GM12878 (cell line): ENCODE results near the gene VAC14. TPM values are rescaled to one million over a fixed set of nuclear protein-coding genes. Genes with fewer than 3 reads are reported as not detected.

Experiments
- ATAC-seq: fragments of 200-7000 bp; cut with Tn5 transposase; 3 replicates; pipeline ENCODE4 v1.9.1; 2020; ENCODE audit warnings: mild to moderate bottlenecking, moderate library complexity
- BruUV-seq: library from RNA; stranded (reverse); fragments of 400-500 nt; replicated peaks from 2 replicates; lab custom pipeline; 2021; lab: Mats Ljungman, UMichigan
- CTCF ChIA-PET: fragments of 300-600 bp; sonication (Branson Sonifier 250); formaldehyde crosslinking; extraction: SDS; loops from one replicate; lab custom pipeline; 2021; ENCODE audit warnings: inconsistent platforms; lab: Yijun Ruan, JAX
- POLR2A ChIA-PET: fragments of 350-600 bp; formaldehyde crosslinking; extraction: SDS; loops from one replicate; lab custom pipeline; 2021; ENCODE audit warnings: inconsistent platforms; lab: Charles Lee
- RAD21 ChIA-PET: fragments of 300-600 bp; sonication (Branson Sonifier 250); formaldehyde crosslinking; loops from one replicate; lab custom pipeline; 2023; ENCODE audit warnings: antibody characterized with exemption; ENCODE audit not compliant: unreplicated experiment; lab: Charles Lee
- SMC1A ChIA-PET: fragments of 300-600 bp; sonication (Branson Sonifier 250); formaldehyde crosslinking; loops from one replicate; lab custom pipeline; 2023; ENCODE audit not compliant: unreplicated experiment, uncharacterized antibody; lab: Charles Lee
- DNase-seq: peaks from one replicate; pipeline ENCODE4 v3.0.0-alpha.2; 2011; ENCODE audit warnings: low read depth, low spot score
- FAIRE-seq: peaks from 3 replicates; lab custom pipeline; 2011; peaks lifted over from hg19 to GRCh38; lab: Jason Lieb, UNC
- H2AFZ ChIP-seq: 2 replicates; pipeline ENCODE4 v1.6.0; 2011; ENCODE audit warnings: low read depth, low read length, control low read depth; ENCODE audit not compliant: control insufficient read depth
- H3K27ac ChIP-seq: 2 replicates; pipeline ENCODE4 v1.5.1; 2011; ENCODE audit warnings: control low read depth; ENCODE audit not compliant: control insufficient read depth, insufficient read depth
- H3K27me3 ChIP-seq, 2 experiments: replicated peaks in 1 of 2; 2 replicates each; pipeline versions ENCODE4 v1.6.0 to v1.6.1; 2011; ENCODE audit warnings: low read length in 1 of 2; ENCODE audit not compliant: control insufficient read depth in 2 of 2, insufficient read depth in 2 of 2
- H3K36me3 ChIP-seq, 2 experiments: 2 replicates each; pipeline ENCODE4 v1.5.1; 2011; ENCODE audit warnings: low read length in 1 of 2; ENCODE audit not compliant: control insufficient read depth in 2 of 2, insufficient read depth in 2 of 2
- H3K4me1 ChIP-seq: 2 replicates; pipeline ENCODE4 v1.6.1; 2011; ENCODE audit warnings: mild to moderate bottlenecking, low read length, moderate library complexity, mixed read lengths; ENCODE audit not compliant: control insufficient read depth, insufficient read depth
- H3K4me2 ChIP-seq: 2 replicates; pipeline ENCODE4 v1.6.0; 2011; ENCODE audit warnings: control low read depth; ENCODE audit not compliant: control insufficient read depth, insufficient read depth
- H3K4me3 ChIP-seq: fragments of 200-600 bp; sonication (generic); 2 replicates; pipeline ENCODE4 v1.5.1; 2016
- H3K79me2 ChIP-seq: 2 replicates; pipeline ENCODE4 v1.6.0; 2011; ENCODE audit warnings: low read length; ENCODE audit not compliant: control insufficient read depth, insufficient read depth
- H3K9ac ChIP-seq: 2 replicates; pipeline ENCODE4 v1.8.0; 2011; ENCODE audit warnings: low read length, control low read depth, mixed read lengths; ENCODE audit not compliant: control insufficient read depth, insufficient read depth
- H3K9me3 ChIP-seq: replicated peaks from 3 replicates; pipeline ENCODE4 v1.5.1; 2011; ENCODE audit warnings: mild to moderate bottlenecking, low read length; ENCODE audit not compliant: control insufficient read depth, insufficient read depth
- H4K20me1 ChIP-seq: 2 replicates; pipeline ENCODE4 v1.6.0; 2011; ENCODE audit not compliant: control insufficient read depth, insufficient read depth
- BCL11A ChIP-seq: IDR thresholded peaks from 2 replicates; pipeline ENCODE4 v1.6.1; 2011; ENCODE audit warnings: low read depth, low read length
- BHLHE40 ChIP-seq, 2 experiments: fragments of 450-650 bp in 1 of 2; IDR thresholded peaks; 2 replicates each; pipeline ENCODE4 v1.6.1; 2011 to 2017; ENCODE audit warnings: low read depth in 2 of 2, borderline replicate concordance in 1 of 2, improper control_type of control experiment in 1 of 2, low read length in 1 of 2, mild to moderate bottlenecking in 1 of 2
- PAX5 ChIP-seq: IDR thresholded peaks from 2 replicates; pipeline ENCODE4 v1.6.1; 2011; ENCODE audit warnings: low read depth, low read length, borderline replicate concordance
- RBBP5 ChIP-seq: fragments of 200-600 bp; sonication (generic); conservative IDR thresholded peaks from 2 replicates; pipeline ENCODE4 v1.6.1; 2016
- SMC3 ChIP-seq: IDR thresholded peaks from 2 replicates; pipeline ENCODE4 v1.6.1; 2011; ENCODE audit warnings: low read length, improper control_type of control experiment, borderline replicate concordance
- YY1 ChIP-seq: IDR thresholded peaks from 2 replicates; pipeline ENCODE4 v1.6.1; 2011; ENCODE audit warnings: low read depth, mild to moderate bottlenecking, low read length
- ZNF384 ChIP-seq: IDR thresholded peaks from 2 replicates; pipeline ENCODE4 v1.6.1; 2012; ENCODE audit warnings: low read depth, mild to moderate bottlenecking, low read length, improper control_type of control experiment, borderline replicate concordance
- WGBS: methylation state at CpG from one replicate; pipeline ENCODE4 v1.1.6; 2016; ENCODE audit warnings: low lambda C conversion rate; ENCODE audit not compliant: insufficient replicate concordance, insufficient coverage; ENCODE audit errors: missing lambda C conversion rate; 5-methylcytosine and 5-hydroxymethylcytosine counted together
- in situ Hi-C: fragments of 300-500 bp; cut with MboI; formaldehyde crosslinking; loops from 9 replicates; pipeline ENCODE4 v1.14.3; 2018; ENCODE audit warnings: mixed read lengths
- intact Hi-C: fragments of 100-400 bp; cut with micrococcal nuclease; formaldehyde crosslinking; loops from one replicate; pipeline ENCODE4 v1.14.2; 2022; ENCODE audit not compliant: unreplicated experiment
- polyA plus RNA-seq, 11 experiments: library from polyadenylated mRNA; depleted of rRNA in 4 of 11; unstranded in 6 of 11; stranded (reverse) in 5 of 11; fragments of >200 nt; fragmentation: Nextera tagmentation in 4 of 11; fragmentation: Illumina TruSeq in 1 of 11; extraction: Ambion mirVana in 4 of 11; extraction: Trizol in 1 of 11; gene quantifications; 1 replicate in 1 of 11; 2 replicates in 10 of 11; pipeline versions ENCODE4 v1.2.1 to v1.2.3, GENCODE V29; 2011 to 2016; ENCODE audit warnings: inconsistent platforms in 2 of 11, missing spikeins in 2 of 11, low read depth in 1 of 11
- total RNA-seq, 4 experiments: library from RNA; depleted of rRNA in 3 of 4; stranded (reverse); fragments of >200 nt in 3 of 4; fragmentation: Illumina TruSeq in 1 of 4; extraction: Trizol in 1 of 4; gene quantifications; 2 replicates each; pipeline versions ENCODE4 v1.2.1 to v1.2.3, GENCODE V29; 2013 to 2021
- TF ChIP-seq, protein P1 (sequence below): fragments of 450-650 bp; IDR thresholded peaks from 2 replicates; pipeline ENCODE4 v1.6.1; 2017; ENCODE audit warnings: mild to moderate bottlenecking, low read depth, inconsistent platforms; ENCODE audit not compliant: poor library complexity, severe bottlenecking
- TF ChIP-seq, protein P2 (sequence below): IDR thresholded peaks from 2 replicates; pipeline ENCODE4 v1.6.1; 2012; ENCODE audit warnings: low read depth, low read length, improper control_type of control experiment

VAC14 gene
- total and polyA plus RNA-seq, 10 of the 15 experiments (the other 5 are each of a cell fraction or from before 2014, with no cell fraction given) = 1.3 to 45.5 (median 25.5) TPM

DNA sequence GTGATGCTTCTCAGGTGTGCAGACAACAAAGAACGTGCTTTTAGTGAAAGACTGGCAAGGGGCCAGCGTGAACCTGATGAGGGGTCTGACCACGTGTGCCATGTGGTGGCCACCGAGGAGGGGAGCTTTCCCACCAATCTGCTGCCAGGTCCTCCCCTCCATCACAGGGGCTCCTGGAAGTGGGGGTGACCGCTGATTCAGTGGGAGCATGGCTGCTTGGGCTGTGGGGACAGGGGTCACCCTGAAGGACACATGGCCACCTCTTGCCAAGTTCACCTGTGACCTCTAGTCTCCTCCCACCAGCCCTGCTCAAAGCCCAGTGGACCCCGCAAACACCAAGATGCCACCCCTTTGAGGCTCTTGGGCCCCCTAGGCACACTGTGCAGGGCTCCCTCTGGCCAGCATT lies 77.2 kb downstream of the VAC14 start:
- in situ Hi-C loops = no loop called here
- H3K4me2 ChIP-seq = no peak overlapping the region
- DNase-seq (no peak), ATAC-seq (no peak), FAIRE-seq (no peak)
- ChIA-PET SMC1A (interaction anchor here (0.7 kb wide), 1 partner anchor 58 kb away, joined by 3 read pairs; no protein-coding TSS in a partner anchor), CTCF (interaction anchor here (2.5 kb wide), 1 partner anchor 48 kb away, joined by 7 read pairs; no protein-coding TSS in a partner anchor), RAD21 (no interaction called here), POLR2A (no interaction called here)
- no peaks in the 10 kb centered on the region for H3K9me3 ChIP-seq
- 97% methylated on average over 6 of the region's 6 CpGs for WGBS
- intact Hi-C loops = no loop called here
- H3K79me2 ChIP-seq = no peaks in the 10 kb centered on the region
- peaks cover 0 to 4% of the 10 kb centered on the region in 2 experiments; a peak in 3 of 4 replicates for H3K36me3 ChIP-seq
- no peaks in the 10 kb centered on the region for H3K4me1 ChIP-seq
- no peak overlapping the region for H3K4me3 ChIP-seq
- no peaks in the 10 kb centered on the region for H3K27me3 ChIP-seq
- TF ChIP-seq, protein P1, sequence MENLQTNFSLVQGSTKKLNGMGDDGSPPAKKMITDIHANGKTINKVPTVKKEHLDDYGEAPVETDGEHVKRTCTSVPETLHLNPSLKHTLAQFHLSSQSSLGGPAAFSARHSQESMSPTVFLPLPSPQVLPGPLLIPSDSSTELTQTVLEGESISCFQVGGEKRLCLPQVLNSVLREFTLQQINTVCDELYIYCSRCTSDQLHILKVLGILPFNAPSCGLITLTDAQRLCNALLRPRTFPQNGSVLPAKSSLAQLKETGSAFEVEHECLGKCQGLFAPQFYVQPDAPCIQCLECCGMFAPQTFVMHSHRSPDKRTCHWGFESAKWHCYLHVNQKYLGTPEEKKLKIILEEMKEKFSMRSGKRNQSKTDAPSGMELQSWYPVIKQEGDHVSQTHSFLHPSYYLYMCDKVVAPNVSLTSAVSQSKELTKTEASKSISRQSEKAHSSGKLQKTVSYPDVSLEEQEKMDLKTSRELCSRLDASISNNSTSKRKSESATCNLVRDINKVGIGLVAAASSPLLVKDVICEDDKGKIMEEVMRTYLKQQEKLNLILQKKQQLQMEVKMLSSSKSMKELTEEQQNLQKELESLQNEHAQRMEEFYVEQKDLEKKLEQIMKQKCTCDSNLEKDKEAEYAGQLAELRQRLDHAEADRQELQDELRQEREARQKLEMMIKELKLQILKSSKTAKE = no peak
- TF ChIP-seq PAX5 (no peak), RBBP5 (no peak), YY1 (no peak), BCL11A (no peak), BHLHE40 (IDR thresholded peaks at IDR 0.05; ENCODE audit: borderline replicate concordance in 1 of 2, low read depth in 2 of 2, low read length in 1 of 2) (no peak), ZNF384 (no peak), SMC3 (no peak)
- TF ChIP-seq, protein P2, sequence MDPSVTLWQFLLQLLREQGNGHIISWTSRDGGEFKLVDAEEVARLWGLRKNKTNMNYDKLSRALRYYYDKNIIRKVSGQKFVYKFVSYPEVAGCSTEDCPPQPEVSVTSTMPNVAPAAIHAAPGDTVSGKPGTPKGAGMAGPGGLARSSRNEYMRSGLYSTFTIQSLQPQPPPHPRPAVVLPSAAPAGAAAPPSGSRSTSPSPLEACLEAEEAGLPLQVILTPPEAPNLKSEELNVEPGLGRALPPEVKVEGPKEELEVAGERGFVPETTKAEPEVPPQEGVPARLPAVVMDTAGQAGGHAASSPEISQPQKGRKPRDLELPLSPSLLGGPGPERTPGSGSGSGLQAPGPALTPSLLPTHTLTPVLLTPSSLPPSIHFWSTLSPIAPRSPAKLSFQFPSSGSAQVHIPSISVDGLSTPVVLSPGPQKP = no peak
- no peaks in the 10 kb centered on the region for H4K20me1 ChIP-seq
- no TSS peak for BruUV-seq
- no peak overlapping the region for H3K9ac ChIP-seq
- H2AFZ ChIP-seq = no peak overlapping the region
- H3K27ac ChIP-seq = no peak overlapping the region
